ENCODE data around the gene CFAP99.

The CFAP99 gene

GRCh38 chr4:2412885-2413716 lies 5.7 kb upstream of the CFAP99 start:
- peaks cover 3% of the 10 kb centered on the region for H3K79me2 ChIP-seq
- no peaks in the 10 kb centered on the region for H3K36me3 ChIP-seq (ENCODE audit: control insufficient read depth, insufficient read depth, low read length)
- TF ChIP-seq, protein P1, sequence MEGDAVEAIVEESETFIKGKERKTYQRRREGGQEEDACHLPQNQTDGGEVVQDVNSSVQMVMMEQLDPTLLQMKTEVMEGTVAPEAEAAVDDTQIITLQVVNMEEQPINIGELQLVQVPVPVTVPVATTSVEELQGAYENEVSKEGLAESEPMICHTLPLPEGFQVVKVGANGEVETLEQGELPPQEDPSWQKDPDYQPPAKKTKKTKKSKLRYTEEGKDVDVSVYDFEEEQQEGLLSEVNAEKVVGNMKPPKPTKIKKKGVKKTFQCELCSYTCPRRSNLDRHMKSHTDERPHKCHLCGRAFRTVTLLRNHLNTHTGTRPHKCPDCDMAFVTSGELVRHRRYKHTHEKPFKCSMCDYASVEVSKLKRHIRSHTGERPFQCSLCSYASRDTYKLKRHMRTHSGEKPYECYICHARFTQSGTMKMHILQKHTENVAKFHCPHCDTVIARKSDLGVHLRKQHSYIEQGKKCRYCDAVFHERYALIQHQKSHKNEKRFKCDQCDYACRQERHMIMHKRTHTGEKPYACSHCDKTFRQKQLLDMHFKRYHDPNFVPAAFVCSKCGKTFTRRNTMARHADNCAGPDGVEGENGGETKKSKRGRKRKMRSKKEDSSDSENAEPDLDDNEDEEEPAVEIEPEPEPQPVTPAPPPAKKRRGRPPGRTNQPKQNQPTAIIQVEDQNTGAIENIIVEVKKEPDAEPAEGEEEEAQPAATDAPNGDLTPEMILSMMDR (IDR thresholded peaks at IDR 0.05) = peak; percentile 41
- no peak overlapping the region for H3K9ac ChIP-seq
- peak overlapping the region; percentile 6 for H3K4me3 ChIP-seq (ENCODE audit: low read depth, low read length)
- H3K27ac ChIP-seq = peak overlapping the region; percentile 56
- no peaks in the 10 kb centered on the region for H3K27me3 ChIP-seq (ENCODE audit: control insufficient read depth, insufficient read depth, low read length)
- H3K9me3 ChIP-seq (ENCODE audit: control insufficient read depth, low read length) = no peaks in the 10 kb centered on the region
- H3K4me1 ChIP-seq = no peaks in the 10 kb centered on the region
- H2AFZ ChIP-seq = peak overlapping the region; percentile 50
- H3K4me2 ChIP-seq (ENCODE audit: low read length) = peak overlapping the region; percentile 50

GRCh38 chr4:2413821-2414610 lies 4.7 kb upstream of the CFAP99 start:
- no peak overlapping the region for H2AFZ ChIP-seq
- H3K4me3 ChIP-seq (ENCODE audit: low read depth, low read length) = no peak overlapping the region
- peak overlapping the region; percentile 36 for H3K27ac ChIP-seq
- H3K79me2 ChIP-seq = peaks cover 3% of the 10 kb centered on the region
- H3K9me3 ChIP-seq (ENCODE audit: control insufficient read depth, low read length) = no peaks in the 10 kb centered on the region
- H3K4me2 ChIP-seq (ENCODE audit: low read length) = peak overlapping the region; percentile 50
- no peak overlapping the region for H3K9ac ChIP-seq
- no peaks in the 10 kb centered on the region for H3K4me1 ChIP-seq
- no peaks in the 10 kb centered on the region for H3K27me3 ChIP-seq (ENCODE audit: control insufficient read depth, insufficient read depth, low read length)
- TF ChIP-seq, protein P1 (IDR thresholded peaks at IDR 0.05) = no peak
- no peaks in the 10 kb centered on the region for H3K36me3 ChIP-seq (ENCODE audit: control insufficient read depth, insufficient read depth, low read length)

GRCh38 chr4:2415213-2415612 lies 3.5 kb upstream of the CFAP99 start:
- no peaks in the 10 kb centered on the region for H3K27me3 ChIP-seq (ENCODE audit: control insufficient read depth, insufficient read depth, low read length)
- H3K79me2 ChIP-seq = no peaks in the 10 kb centered on the region
- no peak overlapping the region for H2AFZ ChIP-seq
- no peak overlapping the region for H3K4me3 ChIP-seq (ENCODE audit: low read depth, low read length)
- H3K9ac ChIP-seq = no peak overlapping the region
- H3K27ac ChIP-seq = no peak overlapping the region
- H3K4me1 ChIP-seq = peaks cover 5% of the 10 kb centered on the region
- TF ChIP-seq, protein P1 (IDR thresholded peaks at IDR 0.05) = no peak
- no peak overlapping the region for H3K4me2 ChIP-seq (ENCODE audit: low read length)
- no peaks in the 10 kb centered on the region for H3K9me3 ChIP-seq (ENCODE audit: control insufficient read depth, low read length)
- H3K36me3 ChIP-seq (ENCODE audit: control insufficient read depth, insufficient read depth, low read length) = no peaks in the 10 kb centered on the region

DNA sequence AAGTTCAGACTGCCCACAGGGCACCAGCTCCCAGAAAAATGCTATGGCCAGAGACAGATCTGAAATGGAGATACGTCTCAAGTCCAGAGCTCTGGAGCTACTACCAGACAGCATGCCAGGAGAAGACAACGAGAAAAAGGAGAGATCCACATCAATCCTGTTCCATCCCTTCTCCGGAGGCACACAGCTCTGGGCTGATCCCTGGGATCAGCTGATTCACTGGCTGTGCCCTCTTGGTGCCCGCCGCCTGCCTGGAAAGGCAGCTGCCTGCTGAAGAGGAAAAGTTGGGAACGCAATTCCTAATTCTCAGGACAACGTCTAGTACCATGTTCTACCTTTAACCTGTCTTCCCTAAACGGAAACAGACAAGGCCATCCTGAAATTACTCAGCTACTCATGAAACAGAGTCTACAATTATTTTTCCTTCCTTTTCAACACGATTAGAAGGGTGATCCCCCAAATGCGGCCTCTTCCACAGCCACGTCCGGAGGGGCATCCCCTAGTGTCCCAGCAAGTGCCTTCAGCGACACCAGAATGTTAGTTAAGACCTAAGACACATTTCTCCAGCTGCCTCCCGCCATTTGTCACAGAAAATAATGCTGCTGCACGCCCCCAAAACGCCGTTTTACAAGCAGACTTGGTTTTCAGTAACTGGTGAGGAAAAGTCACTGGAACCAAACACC lies 2.7 kb upstream of the CFAP99 start:
- Histone ChIP-seq H3K4me2 (ENCODE audit: low read length) (no peak overlapping the region), H3K4me3 (ENCODE audit: low read depth, low read length) (no peak overlapping the region), H3K9ac (no peak overlapping the region), H3K79me2 (no peaks in the 10 kb centered on the region), H3K36me3 (ENCODE audit: control insufficient read depth, insufficient read depth, low read length) (no peaks in the 10 kb centered on the region), H3K4me1 (peaks cover 5% of the 10 kb centered on the region), H3K27ac (no peak overlapping the region), H3K27me3 (ENCODE audit: control insufficient read depth, insufficient read depth, low read length) (no peaks in the 10 kb centered on the region), H2AFZ (no peak overlapping the region), H3K9me3 (ENCODE audit: control insufficient read depth, low read length) (no peaks in the 10 kb centered on the region)
- TF ChIP-seq, protein P1 (IDR thresholded peaks at IDR 0.05) = no peak

Measured in parathyroid adenoma (tissue), 2 donors.